HUDEP-2 (cell line): ENCODE measurements around the gene RIN2.

Experiments used
- DNase-seq, 76 experiments: peaks; one replicate each; lab custom pipeline; 2025; ENCODE audit not compliant: unreplicated experiment in 76 of 76; lab: John Stamatoyannopoulos, UW

Gene RIN2

DNA sequence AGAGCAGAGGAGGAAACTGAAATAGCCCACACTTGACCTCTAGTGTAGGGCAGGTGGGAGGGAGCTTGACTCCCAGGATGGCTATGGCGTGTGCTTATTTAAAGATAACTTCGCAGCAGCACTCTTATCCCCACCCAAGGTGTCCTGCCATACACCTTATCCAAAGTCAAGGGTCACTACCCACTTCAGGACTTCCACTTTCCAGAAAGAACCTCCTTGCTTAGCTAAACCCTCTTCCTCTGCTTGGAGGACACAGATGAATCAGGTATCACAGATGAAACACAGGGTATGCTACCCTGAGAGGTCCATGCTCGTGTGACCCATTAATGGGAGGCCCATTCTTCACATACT is 2.3 kb downstream of the RIN2 start:
- no peak for DNase-seq

DNA sequence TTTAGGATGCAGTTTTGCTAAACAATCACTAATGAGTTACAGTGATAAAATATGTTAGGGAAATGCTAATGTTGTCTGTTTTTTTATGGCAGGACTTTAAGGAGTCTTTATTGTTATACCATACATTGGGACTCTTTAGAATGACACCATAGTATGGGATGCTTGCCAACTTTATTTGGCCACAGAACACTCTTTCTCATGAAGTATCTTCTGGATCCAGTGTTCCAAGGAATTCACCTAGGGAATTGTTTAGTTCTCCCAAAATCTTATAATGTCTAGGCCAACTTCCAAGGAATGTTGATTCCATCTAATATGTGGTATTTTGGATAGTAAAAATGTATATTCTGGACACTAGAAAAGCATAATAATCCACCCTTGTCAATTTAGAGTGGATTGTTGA is 3.3 kb downstream of the RIN2 start:
- DNase-seq: no peak

DNA sequence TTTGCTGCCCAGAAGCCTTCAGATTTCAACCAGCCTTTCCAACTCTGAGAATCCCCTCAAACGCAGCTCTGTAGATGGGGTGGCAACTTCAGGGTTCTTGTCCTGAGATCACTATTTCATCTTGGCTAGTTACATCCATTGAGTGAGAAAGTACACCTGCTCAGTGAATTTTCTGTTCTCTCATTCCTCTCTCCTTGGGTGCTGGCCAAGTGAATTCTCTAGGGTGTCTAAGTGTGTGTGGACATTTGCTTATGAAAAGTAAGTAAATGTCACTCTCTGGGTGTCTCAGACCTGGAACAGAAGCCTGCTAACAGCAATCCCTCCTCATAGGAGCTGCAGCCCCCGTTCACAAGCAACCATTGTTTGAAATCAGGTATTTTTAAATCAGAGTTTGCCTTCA is 3.8 kb downstream of the RIN2 start:
- DNase-seq: no peak

DNA sequence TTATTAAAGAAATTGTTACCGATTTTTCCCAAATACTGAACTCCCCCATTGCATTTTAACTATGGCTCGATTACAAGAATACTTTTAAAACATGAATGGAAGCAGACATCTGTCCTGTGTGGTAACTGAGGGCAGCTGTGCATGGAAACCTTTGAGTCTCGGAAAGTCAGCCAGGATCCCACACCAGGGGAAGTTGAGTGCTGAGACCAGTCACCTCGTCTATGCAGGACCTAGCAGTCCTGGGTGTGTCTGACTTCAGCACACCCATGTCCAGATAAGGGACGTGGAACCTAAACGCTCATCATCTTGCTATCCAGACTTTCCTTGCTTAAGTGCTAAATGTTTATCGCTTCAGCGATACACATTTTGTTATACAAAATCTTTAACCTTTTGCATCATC is 6.1 kb downstream of the RIN2 start:
- no peak for DNase-seq

DNA sequence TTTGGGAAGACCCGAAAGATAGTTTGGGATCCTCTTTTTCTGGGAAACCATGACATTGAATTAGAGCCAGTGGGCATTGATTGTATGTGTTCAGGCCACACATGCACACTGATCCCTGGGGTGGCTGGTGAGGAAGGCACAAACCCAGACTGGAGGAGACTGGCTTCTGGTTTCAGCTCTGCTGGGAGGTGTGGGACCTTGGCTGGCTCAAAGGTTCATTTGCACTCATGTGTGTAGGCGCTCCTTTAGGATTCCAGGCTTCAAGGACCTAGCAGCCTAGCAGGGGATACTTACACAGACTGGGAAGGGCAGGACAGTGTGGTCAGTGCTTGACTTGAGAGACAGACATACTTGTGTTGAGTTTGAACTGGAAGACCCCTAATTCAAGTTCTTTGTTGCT is 7.2 kb downstream of the RIN2 start:
- no peak for DNase-seq

DNA sequence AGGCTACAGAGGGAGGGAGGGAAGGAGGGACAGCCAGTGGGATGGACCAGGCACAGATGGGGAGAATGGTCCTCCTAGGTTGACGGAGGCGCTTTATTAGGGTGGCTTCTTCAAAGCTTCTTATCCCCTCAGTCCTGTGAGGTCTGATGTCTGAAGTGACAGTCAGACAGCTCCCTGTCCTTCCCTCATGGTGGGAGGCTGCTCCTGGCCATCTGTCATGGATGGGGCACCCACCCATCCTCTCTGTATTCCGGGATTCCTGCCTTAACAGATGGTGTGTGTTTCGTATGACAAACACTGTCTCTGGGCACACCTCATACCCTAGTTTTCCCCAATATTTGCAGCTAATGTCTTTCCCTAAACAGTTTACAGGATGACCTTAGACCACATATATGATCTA is 7.9 kb downstream of the RIN2 start:
- no peak for DNase-seq

DNA sequence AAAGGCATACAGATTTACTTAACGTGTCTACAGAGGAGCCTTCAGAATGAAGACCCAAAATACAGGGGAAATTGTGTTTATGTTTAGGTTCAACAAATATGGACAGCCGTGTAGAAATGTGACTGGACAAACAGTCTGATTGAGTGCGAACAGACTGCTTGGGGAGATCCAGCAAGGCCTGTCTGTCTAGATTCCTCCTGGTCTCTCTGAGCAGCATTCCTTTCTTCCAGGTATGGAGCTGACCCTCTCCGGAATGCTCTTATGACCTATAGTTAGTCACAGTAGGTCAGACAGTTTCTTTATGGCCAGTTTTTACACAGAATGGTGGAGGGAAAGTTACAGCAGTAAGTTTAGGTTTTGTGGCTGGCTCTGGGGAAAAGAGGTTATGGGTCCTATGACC is 9.0 kb downstream of the RIN2 start:
- DNase-seq: no peak

DNA sequence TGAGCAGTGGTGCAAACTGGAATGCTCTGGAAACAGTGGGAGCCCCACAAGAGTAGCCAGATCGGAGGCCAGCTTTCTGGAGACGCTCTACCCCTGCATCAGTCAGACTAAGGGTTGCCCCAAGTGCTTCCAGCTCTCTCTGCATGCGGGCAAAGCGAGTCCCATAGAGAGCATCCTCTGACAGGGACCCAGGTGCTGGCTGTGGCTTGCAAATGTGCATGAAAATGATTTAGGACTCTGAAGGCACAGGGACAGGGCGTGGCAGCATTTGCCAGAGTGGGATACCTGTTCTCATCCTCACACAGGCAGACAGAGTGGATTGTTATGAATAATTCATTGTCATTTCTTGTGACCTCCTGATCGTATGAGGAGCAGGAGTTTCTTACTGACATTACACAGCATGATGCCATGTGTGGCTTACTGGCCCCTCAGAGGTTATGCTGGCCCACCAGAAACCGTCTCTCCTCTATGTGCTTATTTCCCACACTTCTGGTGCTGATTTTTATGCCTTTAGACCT is 10.3 kb downstream of the RIN2 start:
- DNase-seq: no peak

DNA sequence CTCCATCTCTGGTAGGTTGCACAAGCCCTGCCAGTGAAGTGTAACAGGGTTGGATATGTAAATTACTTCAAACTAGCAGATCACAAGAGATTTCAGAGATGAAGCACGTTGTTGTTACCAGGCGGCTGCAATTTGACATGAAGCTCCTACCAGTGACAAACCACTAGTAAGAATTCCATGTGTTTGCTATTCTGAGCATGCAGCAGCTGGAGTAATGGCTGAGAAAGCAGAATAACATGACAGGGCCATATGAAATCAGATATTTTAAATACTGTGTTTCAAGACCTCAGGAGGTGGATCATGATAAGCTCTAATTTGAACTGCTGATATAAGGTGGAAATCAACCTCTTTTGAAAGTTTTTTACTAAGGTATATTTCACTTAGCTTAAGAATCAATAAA is 11.4 kb downstream of the RIN2 start:
- no peak for DNase-seq

DNA sequence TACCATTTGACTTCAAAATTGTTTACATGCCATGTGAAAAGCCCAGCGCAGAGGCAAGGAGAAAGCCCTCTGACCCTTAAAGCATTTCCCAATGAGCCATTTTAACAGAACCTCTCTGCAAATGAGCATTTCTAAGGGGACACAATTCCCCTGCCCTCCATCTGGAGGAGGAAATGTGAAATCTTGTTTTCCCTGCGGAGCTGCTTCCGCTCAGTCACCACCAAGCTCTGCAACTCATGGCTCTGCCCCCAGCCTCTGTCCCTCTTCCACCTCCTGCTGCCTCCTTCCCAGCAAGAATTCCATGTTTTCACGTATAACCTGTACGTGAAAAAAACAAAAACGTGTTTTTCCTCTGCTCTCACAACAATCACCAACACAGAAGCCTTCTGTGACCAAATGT is 12.3 kb downstream of the RIN2 start:
- no peak for DNase-seq

DNA sequence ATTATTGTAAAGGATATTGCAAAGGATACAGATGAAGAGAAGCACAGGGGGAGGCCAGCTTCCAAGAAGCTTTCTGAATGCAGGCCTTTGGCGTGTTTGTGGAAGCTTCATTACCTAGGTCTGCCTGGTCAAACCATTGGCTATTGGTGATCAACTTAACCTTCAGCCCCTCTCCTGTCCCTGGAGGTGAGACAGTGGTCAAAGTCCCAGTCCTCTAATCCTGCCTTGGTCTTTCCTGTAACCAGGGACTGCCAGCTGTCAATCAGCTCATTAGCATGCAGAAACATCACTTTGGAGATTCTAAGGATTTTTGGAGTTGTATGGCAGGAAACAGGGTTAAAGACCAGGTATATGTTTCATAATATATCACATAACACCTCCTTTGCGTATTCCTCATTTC is 13.0 kb downstream of the RIN2 start:
- no peak for DNase-seq

DNA sequence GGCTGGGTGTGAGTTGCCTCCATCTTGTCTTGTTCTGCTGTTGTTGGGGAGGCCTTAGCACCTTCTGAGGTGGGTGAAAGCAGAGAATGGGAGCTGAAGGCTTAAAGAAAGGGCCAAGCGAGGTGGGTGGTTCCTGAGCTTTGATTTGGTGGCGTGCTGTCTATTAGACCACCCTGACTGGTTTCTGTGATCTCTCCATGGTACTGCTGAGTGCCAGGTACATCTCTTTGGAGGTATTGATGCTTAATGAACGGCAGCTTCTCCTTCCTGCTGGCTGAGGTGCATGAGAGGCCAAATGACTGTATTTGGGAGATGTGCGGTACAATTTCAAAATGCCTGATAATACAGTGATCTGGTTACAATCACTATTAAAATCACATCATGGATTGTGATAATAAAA is 15.4 kb downstream of the RIN2 start:
- no peak for DNase-seq

DNA sequence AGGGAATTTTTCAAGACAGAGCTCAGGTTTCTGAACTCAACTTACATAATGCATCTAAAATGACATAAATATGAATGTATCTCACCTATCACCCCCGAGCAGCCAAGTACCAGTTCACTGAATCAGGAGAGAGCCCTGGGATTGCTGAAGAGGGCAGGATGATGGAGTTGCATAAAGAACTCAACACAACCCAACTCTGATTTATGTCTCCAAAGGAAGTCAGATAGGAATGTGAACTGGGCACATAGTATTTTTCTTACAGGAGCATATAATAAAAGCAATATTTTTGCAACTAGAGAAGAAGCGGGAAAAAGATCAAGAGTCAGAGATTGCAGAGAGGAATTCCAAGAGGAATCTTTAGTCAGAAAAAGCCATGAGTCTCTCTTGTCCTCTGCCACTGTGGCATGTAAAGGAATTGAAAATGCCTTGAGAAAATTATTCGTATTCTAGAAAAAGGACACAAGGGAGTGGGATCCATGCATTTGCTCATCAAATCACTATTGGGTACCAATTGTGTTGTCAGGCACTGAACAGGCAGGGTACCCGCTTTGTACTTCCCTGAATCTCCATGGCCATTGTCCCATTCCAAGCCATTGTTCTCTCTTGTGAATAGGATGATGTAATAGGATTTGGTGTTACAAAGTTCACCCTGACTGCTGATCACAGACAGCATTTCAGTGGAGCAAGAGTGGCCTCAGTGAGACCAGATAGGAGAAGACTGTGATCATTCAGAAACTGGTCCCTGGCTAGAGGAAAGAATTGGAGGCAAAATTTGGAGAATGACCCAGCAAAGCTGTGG is 16.3 kb downstream of the RIN2 start:
- DNase-seq: no peak

DNA sequence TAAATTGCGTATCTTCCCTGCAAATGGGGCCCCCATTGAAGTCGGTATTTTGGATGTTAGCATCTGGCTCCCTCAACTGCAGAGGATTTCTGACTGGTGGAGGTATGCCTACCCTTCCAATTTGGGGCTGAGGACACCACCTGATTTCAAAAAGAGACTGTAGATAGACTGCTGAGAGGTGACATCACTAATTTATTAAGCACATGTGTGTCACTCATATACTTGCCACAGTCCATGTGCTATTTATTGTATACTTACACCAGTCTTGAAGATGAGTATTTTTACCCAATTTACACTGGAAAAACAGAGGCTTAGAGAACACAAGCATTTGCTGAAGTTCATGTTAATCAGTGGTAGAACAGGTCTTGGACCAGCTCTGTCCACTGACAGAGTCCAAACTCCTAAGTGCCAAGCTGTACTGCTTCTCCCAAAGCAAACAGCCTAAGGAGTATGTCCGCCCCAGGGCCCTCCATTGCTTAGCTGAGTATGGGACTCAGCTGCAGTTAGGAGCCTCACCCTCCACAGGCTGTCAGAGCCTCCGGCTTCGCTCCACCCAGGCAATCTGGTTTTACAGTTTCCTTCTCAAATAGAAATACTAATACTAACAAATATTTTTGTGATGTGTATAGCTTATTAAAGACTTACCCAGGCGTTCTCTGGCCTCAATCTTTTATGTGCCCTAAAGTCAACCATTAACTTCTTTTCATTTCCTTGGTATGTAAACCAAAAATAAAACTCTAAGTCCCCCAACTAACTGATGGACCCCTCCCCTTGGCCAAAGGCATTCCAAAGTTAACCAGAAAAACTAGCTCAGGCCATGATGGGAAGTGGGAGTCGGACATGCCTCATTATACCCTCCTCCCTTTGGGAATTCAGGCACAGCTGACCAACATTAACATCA is 17.5 kb downstream of the RIN2 start:
- no peak for DNase-seq

DNA sequence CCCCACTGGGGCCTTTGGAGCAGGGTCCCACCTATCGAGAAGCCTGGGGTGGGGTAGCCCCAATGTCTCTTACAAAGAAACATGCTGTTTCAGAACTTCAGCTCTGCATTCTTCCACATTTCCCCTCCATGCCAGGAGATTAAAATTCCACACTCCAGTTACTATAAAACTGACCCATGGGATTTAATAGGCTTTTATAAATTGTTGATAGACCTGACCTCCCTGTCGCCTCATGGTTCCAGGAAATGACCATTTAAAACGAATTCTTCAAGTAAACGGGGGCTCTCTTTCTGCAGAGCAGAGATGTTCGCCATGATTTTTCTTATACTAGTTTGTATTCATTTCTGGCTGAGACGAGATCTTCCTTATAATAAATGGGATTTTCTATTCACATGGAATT is 19.3 kb downstream of the RIN2 start:
- no peak for DNase-seq

DNA sequence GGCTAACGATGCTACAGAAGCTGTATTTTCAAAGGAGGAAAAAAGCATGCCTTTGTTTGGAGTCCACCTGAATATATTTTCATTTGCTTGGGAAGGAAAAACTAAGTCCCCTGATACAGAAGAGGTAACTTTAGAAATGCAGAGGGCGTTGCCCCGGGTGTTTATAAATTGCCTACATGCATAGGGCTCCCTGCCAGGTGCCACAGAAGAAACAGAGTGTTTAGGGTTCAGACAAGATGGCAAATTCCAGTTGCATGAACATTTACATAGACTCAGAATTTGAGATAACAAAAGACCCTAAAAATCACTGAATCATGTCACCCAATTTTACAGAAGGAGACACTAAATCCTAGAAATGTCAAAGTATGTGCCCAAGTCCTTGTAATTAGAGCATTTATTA is 19.9 kb downstream of the RIN2 start:
- no peak for DNase-seq

DNA sequence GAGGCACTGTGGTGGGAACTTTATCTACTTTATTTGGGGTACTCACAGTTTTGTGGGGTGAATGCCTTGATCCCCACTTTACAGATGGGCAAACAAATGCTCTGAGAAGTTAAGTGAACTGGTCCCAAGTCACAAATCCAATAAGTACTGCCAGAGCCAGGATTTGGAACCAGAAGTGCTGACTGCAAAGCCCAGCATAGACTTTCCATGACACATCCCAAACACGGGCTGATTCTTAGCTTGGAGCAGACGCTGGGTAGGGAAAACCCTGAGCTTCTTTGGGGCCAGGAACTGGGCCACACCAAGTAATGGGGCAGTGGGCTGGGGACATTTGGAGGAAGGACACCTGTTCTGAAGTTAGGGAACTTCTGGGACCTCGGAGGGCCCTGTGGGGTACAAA is 20.3 kb downstream of the RIN2 start:
- no peak for DNase-seq

DNA sequence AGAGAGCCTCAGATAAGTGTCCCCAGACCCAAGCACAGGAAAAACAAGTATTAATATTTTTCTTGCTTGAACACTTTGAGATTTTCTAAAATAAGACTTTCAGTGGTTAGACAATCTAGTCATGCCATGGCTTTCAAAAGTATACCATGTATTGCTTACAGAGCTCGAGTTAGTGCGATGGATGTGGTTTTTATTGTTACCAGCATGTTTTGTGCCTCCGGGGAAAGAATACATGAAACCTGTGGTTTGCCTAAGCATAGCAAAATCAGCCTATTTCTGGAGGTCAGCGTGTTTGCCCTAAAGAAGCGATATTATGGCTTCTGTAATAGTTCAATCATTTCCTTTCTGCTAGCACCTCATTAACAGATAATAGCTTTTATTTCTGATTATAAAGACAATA is 21.6 kb downstream of the RIN2 start:
- DNase-seq: no peak

DNA sequence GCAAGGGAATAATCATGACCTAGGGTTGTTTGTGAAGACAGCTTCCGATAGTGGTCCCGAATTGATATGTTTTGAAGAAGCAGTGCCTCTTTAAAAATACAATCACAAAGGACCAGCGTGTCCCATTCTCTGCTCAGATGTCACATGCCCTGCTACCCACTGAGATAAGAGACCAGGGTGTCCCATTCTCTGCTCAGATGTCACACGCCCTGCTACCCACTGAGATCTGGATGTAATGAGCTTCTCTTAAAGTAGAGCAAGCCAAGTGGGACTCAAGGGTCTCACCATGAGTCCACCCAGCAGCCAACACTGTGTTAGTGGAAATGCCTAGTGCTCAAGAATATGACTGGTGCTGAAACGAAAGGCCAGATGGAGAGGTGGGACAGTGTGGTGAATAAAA is 22.2 kb downstream of the RIN2 start:
- no peak for DNase-seq

DNA sequence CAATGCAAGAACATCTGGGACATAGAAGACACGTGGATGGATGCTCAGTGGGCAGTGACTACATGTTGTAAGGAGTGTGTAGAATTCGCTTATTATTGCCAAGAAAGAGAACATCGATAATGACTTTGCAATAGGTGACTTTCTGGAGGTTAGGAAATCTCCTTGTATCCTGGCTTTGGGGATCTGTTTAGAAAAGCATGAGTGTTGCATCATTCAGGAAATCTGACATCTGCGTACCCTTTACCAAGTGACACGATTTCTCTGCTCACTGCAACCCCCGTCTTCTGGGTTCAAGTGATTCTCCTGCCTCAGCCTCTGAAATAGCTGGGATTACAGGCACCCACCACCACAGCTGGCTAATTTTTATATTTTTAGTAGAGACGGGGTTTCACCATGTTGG is 23.2 kb downstream of the RIN2 start:
- DNase-seq: no peak

DNA sequence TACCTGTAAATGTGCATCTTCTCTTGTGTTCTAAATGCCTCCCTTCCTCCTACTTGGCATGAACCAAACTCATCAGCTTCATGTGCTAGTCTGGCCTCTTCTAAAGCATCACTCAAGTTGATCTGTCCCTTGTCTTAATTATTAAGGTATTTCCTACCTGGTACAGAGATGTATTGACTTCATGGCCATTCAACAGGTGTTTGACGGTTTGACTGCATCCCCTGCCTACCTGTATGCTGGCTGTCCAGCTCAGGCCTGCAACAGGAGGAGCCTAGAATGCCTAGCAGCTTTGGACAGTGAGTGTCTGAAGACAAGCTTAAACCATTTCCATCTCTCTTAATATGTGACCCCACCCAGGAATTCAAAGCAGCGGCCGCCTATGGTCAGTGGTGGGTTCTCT is 24.6 kb downstream of the RIN2 start:
- DNase-seq: no peak

DNA sequence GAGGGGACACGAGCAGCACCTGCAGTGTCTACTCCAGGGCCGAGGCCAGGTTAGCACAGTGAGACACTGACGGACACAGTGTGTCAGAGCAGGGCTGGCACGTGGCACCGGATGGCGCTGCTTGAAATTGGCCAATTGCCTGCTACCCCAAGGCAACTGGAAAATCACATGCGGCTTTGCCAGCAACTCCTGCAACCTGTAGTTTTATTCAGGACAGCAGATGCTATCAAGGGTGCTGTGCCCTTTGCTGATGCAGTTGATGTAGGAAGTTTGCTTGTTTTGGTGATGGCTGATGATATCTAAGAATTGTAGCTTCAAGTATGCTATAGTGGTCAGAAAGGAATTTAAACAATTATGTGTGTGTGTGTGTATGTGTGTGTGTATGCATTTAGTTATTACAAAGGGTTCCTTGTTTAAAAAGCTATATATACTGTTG is 25.9 kb downstream of the RIN2 start:
- no peak for DNase-seq
